ENCODE data around the gene TBC1D20.

DNA sequence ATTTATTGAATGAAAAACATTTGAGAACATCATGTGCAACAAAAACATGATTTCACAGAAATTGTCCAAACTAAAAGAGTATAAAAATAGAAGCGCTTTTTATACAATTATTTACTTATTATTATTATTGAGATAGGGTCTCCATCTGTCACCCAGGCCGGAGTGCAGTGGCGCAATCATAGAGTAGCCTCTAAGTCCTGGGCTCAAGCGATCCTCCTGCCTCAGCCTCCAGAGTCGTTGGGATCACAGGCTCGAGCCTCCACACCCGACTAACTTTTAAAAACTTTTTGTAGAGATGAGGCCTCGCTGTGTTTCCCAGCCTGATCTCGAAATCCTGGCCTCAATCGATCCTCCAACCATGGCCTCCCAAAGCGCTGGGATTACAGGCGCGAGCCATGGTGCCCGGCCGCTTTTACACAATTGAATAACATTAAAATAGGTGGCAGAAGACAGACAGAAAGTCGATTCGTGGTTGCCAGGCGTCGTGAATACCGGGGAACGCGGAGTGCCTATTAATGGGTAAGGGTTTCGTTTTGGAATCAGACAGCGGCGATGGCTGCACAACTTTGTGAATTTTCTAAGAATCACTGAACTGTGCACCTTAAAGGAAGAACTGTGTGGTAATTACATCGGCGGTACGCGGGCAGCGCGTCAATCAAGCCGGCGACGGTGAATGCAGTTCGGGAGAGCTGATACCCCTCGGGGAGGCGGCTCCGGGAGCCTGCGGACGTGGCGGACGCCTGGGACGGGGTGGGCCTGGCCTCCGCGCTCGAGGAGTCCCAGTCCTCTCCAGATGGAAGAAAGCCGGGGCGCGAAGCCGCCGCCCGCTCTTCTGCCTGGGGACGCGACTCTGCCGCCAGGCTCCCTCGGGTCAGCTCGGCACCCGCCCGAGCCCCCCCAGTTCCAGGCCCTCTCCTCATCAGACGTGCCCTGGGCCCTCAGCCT, 807 bp downstream of the TBC1D20 start:
- TF ChIP-seq EZH2 (IDR thresholded peaks at IDR 0.05; ENCODE audit: insufficient read depth, poor library complexity, severe bottlenecking) (no peak), EZH2phosphoT487 (IDR thresholded peaks at IDR 0.05; ENCODE audit: insufficient read depth, low read depth) (no peak)

Data from GM23248 (cell line).